ENCODE results near the gene LIMCH1. TPM values are rescaled to one million over a fixed set of nuclear protein-coding genes. Genes with fewer than 3 reads are reported as not detected.

The LIMCH1 gene
- total RNA-seq, 1 experiment from 2014 or later = 10.4 TPM

DNA sequence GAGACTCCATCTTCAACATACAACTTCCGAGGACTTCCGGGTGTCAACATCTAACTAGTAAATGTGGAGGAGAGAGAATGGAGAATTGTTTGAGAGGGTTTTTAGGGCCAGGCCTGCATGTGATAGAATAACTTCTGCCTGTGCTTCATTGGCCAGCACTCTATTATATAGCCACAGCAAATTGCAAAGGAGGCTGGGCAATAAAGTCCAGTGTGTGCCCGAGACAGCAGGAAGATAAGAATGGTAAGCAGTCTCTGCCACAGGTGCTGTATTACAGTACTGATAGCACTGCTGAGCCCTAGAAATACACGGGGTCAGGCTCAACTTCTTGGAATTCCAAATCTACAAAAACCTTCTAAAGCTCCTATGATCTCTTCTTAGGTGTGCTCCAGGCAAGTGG is 20.8 kb upstream of the LIMCH1 start:
- CTCF ChIA-PET = no interaction called here

More for the DNA sequence above, 20.8 kb upstream of the LIMCH1 start:
- H3K27me3 ChIP-seq (ENCODE audit: insufficient read depth, low read length) = no peaks in the 10 kb centered on the region
- no peak overlapping the region for H3K4me2 ChIP-seq (ENCODE audit: low read length)
- TF ChIP-seq ZNF274 (IDR thresholded peaks at IDR 0.05; ENCODE audit: low read depth, low read length) (no peak), TCF7L2 (IDR thresholded peaks at IDR 0.05; ENCODE audit: borderline replicate concordance, extremely low read depth, insufficient read depth, insufficient read length) (no peak), REST (IDR thresholded peaks at IDR 0.05; ENCODE audit: low read depth) (no peak), EZH2 (IDR thresholded peaks at IDR 0.05) (no peak), RAD21 (IDR thresholded peaks at IDR 0.05; ENCODE audit: low read depth) (no peak), POLR2AphosphoS5 (IDR thresholded peaks at IDR 0.05; ENCODE audit: low read depth, low read length) (no peak), EZH2phosphoT487 (IDR thresholded peaks at IDR 0.05; ENCODE audit: borderline replicate concordance) (no peak), MAX (IDR thresholded peaks at IDR 0.05) (no peak), SIN3A (IDR thresholded peaks at IDR 0.05; ENCODE audit: low read depth) (no peak), ZBTB33 (IDR thresholded peaks at IDR 0.05; ENCODE audit: extremely low read depth, insufficient replicate concordance, low read length) (no peak), YY1 (IDR thresholded peaks at IDR 0.05; ENCODE audit: extremely low read depth, insufficient replicate concordance, low read depth, low read length) (no peak)
- TF ChIP-seq, protein P1, sequence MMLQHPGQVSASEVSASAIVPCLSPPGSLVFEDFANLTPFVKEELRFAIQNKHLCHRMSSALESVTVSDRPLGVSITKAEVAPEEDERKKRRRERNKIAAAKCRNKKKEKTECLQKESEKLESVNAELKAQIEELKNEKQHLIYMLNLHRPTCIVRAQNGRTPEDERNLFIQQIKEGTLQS (IDR thresholded peaks at IDR 0.05) = no peak
- no peaks in the 10 kb centered on the region for H3K36me3 ChIP-seq (ENCODE audit: control insufficient read depth in 1 of 2, insufficient read depth in 2 of 2, low read length in 2 of 2)
- no peak for ATAC-seq
- H3K9me2 ChIP-seq (ENCODE audit: insufficient read depth) = no peaks in the 10 kb centered on the region
- no peaks in the 10 kb centered on the region for H4K20me1 ChIP-seq (ENCODE audit: insufficient read depth)
- no peak overlapping the region for H3K9ac ChIP-seq (ENCODE audit: low read length)
- no TSS peak for BruUV-seq (replicated peaks)
- DNase-seq (ENCODE audit: low read depth, low spot score) = no peak
- no peaks in the 10 kb centered on the region for H3K79me2 ChIP-seq (ENCODE audit: insufficient read depth, low read length)
- RAD21 ChIA-PET (ENCODE audit: low non-redundant PET in 1 of 2, low total read pairs in 2 of 2, uncharacterized antibody in 2 of 2, unreplicated experiment in 2 of 2) = no interaction called here
- H2AFZ ChIP-seq (ENCODE audit: low read depth, low read length, poor library complexity, severe bottlenecking) = no peak overlapping the region
- no peak overlapping the region for H3K4me3 ChIP-seq (replicated peaks in 1 of 2; ENCODE audit: low read depth in 1 of 2, low read length in 2 of 2)
- intact Hi-C loops (cut with micrococcal nuclease) = no loop called here
- no peaks in the 10 kb centered on the region for H3K9me3 ChIP-seq (ENCODE audit: control insufficient read depth in 1 of 2, insufficient read depth in 1 of 2, low read depth in 1 of 2, low read length in 2 of 2)
- H3K4me1 ChIP-seq (ENCODE audit: control insufficient read depth in 1 of 2, insufficient read depth in 2 of 2, low read length in 2 of 2) = peaks cover 0 to 6% of the 10 kb centered on the region in 2 experiments; a peak in 1 of 4 replicates
- POLR2A ChIA-PET = no interaction called here
- no peak overlapping the region for H3K27ac ChIP-seq (ENCODE audit: low read depth, low read length)
